ENCODE data around the gene PRKCA.

- TF ChIP-seq CTCF (IDR thresholded peaks at IDR 0.05; ENCODE audit: insufficient read depth, low read length) (peak; percentile 40), POLR2AphosphoS5 (IDR thresholded peaks at IDR 0.05; ENCODE audit: low read depth) (no peak)
Measured at GRCh38 chr17:66727634-66728570, 425.5 kb downstream of the PRKCA start.

All from HL-60 (cell line).